Hematopoietic multipotent progenitor cell (in vitro differentiated cells): ENCODE results near the gene TTC13. TPM values are rescaled to one million over a fixed set of nuclear protein-coding genes. Genes with fewer than 3 reads are reported as not detected.

Source experiments
- DNase-seq, 3 donors: peaks; one replicate each; pipeline ENCODE4 v3.0.0-alpha.2; 2011 to 2015; ENCODE audit warnings: low read depth in 2 of 3, low spot score in 2 of 3
- total RNA-seq: library from RNA; depleted of rRNA; stranded (reverse); fragments of >200 nt; gene quantifications from one replicate; pipeline ENCODE4 v1.2.3, GENCODE V29; 2012

Gene TTC13
- total RNA-seq, 1 donor = 4.8 TPM

DNA sequence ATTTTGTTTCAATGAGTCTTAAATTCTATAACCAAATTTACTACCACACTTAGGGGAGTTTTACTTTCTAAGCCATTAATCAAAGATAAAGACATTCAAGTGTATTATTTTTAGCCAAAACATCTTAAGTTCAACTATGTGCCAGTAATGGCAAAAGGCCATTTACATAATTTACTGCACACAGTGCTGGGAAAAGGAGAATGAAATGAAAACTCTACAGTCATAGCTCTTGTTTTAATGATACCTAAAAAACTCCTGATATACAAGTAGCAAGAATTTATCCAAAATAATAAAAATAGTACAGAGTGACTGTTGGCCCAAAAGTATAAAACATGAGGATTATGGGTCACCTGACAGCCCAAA lies 67.9 kb downstream of the TTC13 start:
- DNase-seq = no peak

DNA sequence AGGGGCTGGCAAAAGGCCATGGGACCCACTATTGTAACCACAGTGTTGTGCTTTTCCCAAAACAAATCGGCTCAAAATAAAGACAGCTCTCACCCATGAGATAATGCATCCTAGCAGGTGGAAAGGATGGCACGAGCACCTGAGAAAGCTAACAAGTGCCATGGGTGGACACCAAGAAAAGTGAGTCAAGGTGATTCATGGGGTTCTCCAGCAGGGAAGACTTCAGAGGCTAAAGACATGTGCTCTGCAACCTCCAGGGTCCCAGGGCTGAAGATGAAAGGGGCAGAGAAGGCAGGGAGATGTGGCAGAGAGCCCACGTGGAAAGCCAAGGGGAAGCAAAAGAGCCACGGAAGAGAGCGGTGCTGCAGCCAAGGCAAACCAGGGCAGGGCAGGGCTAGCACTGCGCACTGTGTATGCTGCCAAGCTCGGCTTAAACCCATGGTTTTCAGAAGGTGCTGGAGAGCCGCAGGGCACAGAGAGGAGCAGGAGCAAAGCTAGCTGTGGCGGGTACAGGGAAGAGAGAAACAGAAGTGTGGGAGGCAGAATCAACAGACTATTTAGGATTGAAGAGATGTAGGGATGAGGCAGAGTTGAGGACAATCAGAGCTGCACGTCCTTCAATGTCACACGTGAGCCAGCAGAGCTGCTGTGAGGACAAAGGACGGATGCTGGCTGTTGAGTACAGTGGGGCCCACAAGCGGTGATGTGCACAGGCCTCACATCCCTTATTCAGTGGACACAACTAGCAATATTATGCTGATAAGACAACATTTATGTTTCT lies 68.5 kb downstream of the TTC13 start:
- DNase-seq = no peak

DNA sequence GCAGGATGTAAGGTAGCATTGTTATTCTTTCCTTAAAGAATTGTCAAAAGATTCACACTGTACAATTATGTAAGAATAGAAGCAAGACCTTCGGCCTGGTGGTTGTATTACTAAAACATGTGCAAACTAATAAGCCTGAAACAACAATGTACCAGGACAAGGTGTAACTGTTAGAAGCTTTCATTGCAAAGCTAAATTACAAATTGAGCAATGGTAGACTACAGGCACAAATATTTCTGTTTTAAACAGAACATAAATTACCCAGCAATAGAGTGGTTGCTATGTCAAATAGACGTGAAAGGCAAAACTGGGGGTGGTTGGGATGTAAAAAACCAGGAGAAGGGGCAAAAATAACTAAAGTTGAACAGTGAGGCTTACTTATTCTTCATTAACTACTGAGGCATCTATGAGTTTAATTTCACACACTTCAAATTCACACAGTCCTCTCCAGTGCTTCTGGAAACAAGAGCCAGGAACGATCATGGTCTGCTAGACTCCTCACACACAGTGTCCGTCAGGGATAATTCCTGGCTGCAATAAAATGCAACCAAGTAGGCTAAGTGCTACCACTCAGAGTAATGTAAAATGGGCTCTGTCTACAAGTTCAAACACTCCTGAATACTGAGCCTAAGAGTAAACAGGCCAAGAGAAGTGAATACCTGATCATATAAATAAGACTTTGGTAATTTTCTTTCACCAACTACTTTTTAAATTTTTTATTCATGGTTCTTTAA lies 71.0 kb downstream of the TTC13 start:
- no peak for DNase-seq

DNA sequence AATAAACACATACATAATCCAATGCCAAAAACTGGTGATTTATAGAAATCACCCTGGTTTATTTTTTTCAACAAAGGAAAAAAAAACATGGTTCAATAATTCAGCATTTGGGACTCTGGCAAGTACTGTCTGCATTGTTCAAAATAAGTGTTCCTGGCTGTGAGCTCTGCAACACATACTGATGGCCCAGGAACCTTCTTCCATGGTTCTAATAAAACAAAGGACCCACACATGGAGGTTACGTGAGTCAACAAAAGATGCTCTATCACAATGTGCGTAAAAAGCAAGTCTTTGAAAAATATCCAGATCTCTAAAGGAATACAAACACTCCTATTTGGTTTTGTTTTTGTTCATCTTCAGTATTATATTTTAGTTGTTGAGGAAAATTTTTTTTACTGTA lies 72.4 kb downstream of the TTC13 start:
- no peak for DNase-seq

DNA sequence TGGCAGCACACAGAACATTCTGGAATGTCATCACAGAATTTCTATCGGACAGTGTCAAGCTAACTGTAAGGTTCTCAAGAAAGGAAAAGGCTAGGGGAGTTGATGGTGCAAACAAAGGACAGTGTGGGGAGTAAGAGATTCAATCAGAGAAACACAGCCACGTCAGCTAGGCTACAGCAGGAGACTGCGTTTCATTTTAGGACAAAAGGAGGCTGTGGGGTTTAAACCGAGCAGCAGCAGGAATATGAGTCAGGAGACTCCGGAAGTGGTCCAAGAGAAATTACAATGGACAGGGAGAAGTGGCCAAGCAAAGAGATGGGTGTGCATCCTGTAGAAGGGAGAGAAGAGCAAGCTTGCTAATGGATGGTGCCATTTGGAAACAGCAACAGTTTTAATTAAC lies 72.9 kb downstream of the TTC13 start:
- no peak for DNase-seq

DNA sequence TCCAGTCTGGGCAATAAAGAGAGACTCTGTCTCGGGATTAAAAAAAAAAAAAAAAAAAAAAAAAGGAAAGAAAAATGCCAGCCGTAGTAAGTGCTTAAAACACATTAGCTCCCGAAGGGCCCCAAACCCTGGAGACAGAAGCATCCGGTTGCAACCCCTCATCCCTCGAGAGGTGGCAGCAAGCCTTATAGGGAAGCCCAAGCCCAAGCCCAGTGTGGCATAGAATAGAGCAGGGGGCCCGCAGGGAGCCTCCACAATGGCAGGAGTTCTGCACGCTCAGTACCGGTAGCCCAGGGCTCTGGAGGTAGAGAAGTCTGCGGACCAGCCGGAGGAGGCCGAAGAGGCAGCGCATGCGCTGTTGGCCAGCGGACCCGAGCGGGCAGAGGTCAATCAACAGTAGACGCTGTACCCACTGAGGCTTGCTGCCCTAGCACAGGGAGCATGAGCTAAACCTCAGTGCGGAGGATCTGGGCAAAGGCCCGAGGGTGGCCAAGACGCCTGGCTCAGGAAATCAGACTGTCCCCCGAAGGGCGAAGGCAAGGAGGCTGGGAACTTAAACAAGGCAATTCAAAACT lies 76.2 kb downstream of the TTC13 start:
- DNase-seq = no peak

DNA sequence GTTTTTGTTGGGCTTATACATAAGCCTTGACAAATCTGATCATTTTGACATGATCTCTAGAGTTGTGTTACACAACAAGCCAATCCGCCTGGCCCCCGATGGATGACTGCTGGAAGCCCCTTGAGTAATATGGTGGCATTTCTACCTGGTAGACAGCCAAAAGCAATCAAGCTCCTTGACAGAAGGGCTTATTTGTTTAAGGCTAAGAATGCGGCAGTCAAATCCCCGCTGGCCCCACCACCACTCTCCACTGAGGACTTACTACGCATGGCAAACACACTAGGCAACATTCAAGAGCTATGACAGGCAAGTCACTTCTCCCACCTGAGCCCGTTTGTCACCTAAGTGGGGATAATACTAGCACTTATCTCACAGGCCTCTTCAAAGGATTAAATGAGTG lies 77.0 kb downstream of the TTC13 start:
- no peak for DNase-seq

DNA sequence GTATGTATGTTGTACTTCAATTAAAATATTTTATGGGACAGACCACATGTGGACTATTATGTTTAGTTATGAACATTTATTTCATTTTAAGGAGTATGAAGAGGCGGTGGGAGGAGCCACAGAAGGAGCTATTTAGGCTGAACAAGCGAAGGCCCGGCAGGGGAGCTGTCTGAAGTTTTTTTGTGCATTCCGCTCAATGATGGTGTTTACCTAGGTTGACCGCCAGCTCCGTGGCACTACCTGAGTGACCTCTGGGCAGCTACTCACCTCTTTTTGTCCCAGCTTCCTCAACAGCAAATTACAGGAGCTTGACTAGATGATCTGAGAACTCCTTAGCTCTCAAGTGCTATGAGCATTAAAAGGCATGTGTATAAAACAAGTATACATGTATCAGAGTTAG lies 77.7 kb downstream of the TTC13 start:
- no peak for DNase-seq

DNA sequence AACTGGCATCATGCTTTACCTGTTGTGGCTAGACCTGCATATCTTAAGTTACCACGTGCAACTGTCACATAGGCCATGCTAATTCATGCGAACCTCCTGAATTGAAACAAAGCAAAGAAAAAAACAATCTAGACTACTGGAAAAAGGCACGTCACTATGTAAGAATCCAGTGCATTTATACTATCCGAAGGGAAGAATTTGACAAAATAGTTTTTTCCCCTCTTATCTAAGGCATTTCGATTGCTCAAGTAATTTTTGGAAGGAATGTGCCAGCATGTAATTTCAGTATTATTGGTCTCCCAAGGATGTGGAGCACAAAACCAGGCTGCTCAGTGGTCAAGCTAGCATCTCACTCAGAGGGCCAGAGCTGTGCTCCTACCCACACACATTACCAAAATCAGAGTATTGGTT lies 78.8 kb downstream of the TTC13 start:
- DNase-seq = no peak

DNA sequence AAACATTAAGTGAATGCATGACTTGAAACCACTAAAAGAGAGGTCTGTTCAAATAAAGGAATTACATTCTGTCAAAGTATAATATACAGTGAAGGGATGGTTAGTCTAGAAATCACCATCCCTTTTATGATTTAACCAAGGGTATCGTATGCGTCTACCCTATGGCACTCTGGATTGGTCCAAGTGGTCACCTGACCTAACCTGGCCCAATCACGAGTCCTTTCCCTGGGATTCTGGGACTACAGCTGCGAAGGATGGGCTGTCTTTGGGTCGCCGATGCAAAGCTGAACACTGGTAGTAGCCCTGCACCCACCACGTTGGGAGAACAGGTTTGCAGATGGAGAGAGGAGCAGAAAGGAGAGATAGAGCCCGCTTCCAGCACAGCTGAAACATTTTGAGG lies 79.9 kb downstream of the TTC13 start:
- DNase-seq = no peak

DNA sequence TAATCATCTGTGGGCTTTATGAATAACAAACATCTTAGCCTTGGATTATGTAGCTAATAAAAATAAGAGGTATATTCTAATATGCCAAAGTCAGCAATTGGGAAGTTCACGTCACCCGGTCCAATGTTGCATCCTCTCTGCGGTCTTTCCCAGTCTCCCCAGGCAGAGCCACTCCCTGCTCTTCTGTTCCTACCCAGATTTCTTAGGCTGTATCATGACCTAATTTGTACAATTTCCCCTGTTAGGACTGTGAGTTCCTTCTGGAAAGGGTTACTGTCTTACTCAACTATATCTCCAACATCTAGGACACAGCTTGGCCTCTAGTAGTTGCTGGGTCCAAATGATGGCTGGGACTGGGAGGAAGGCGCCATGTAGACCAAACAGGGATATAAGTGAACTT lies 80.5 kb downstream of the TTC13 start:
- DNase-seq = no peak

DNA sequence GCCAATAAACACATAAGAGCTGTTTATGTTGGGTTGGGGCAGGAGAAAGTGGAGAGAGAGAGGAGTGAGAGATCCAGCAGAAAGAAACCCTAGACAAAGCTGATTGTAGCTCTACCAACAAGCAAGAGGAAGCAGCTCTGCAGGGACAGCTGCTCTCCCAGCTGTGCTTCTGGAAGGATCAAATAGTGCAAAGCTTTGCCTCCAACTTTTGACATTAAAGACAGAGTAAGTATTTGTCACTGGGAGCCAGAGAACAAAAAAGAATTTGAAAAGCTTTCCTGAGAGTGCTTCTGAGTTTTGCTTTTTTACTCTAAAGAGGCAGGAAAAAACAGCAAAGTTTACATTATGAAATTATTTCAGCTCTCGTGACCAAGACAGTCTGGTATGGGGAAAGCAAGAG lies 81.9 kb downstream of the TTC13 start:
- no peak for DNase-seq

DNA sequence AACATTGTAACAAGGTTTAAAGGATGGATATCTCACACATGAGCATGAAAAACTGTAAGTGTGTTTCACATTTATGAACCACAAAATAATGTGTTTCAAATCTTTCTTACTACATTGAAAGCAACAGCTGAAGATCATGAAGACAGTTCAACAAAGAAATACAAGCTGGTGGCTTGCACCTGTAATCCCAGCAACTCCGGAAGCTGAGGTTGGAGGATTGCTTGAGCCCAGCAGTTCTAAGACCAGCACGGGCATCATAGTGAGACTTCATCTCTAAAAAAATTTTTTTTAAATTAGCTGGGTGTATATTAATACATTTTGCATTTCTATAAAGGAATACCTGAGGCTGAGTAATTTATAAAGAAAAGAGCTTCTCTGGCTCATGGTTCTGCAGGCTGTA lies 83.2 kb downstream of the TTC13 start:
- no peak for DNase-seq

DNA sequence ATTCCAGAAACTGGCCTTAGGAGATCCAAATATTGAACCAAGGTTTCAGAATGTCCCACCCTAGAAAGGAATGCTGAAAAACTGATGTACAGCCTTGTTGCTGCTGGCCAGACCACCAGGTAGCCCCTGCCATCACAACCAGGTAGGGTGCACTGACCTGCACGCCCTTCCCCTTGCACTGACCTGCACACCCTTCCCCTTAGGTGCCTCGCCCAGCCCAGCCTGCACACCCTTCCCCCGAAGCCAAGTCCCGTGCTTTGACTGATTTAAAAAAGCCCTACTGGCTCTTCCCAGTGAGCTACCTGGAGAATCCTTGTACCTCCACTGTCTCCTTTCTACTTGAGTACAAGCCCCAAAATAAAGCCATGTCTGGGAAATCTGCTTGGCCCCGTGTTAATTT lies 84.0 kb downstream of the TTC13 start:
- DNase-seq = no peak

DNA sequence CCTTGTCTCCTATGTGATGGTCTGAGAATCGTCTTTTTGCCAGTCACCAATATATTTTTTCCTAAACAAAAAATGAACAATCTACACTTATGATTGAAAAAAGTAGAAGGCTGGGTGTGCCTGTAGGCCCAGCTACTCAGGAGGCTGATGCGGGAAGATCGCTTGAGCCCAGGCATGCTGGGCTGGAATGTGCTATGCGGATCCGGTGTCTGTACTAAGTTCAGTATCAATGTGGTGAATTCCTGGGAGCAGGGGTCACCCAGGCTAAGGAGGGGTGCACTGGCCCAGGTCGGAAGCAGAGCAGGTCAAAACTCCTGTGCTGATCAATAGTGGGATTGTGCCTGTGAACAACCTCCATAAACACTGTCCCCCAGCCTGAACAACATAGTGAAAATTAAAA lies 84.6 kb downstream of the TTC13 start:
- no peak for DNase-seq

DNA sequence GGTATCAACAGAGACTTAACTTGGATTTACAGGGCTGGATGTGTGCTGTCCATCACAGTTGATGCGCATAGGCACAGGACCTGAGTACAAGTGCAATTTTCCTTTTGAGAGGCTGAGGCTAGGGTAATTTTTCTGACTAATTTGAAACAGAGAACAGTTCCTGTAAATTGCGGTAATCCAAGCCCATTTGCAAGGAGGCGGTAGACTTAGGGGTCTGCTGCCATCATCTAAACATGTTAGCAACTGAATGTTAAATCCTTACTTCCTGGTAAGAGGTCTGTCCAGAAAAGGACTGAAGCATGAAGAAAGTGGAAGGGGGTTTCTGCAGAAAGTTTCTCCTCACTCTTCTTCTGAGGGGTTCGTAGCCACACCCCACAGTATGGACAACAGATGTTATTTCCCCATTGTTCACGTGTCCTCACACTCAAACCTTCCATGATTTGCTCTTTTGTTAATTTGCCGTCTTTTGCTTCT lies 86.6 kb downstream of the TTC13 start:
- no peak for DNase-seq

DNA sequence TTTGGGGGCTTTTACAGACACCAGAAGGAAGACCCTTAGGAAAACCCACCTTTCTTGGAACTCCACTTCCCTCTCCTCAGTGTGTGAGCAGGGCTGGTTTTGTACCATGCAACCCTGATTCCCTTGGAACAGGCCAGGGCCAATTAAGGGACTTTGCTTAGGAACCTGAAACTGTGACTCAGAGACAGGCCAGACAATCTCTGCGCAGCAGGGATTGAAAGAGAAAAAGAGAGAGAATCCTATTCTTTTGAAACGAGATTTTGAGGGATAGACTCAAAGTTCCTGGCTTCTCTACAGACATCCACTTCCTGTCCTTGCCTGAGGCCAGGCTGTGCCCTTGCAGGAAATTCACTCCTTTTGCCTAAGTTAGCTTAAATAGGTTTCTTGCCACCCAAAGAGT lies 87.2 kb downstream of the TTC13 start:
- DNase-seq = no peak

DNA sequence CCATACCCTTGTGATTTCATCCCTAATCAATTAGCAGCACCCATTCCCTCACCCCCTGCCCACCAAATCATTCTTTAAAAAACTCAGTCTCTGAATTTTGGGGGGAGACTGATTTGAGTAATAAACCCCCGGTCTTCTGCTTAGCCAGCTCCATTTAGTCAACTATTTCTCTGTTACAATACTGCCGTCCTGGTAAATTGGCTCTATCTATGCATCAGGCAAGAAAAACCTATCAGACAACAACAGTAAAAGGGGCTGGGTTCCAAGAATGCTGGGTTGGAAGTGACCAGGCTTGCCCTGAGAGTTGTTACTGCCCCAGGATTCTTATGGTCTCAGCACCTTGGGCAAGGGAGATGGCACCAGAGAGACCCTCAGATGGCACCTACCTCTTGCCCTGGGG lies 94.0 kb downstream of the TTC13 start:
- no peak for DNase-seq

DNA sequence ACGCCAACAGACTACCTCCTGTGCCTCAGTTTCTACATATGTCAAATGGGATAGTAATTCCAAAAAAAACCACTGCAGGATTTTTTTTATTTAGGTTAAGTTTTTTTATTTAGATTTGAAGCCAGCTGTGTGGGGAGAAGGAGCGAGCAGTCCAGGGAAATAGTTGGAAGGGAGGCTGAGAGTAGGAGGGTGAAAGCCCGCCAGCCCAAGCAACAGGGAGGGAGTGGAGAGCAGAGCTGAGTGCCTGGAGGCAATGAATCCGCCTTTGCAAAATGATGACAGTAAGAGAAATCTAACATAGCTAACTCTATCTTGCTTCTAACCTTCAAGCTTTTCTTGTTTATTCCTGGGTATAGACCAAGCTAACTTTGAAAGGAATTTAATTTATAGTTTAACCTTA lies 94.7 kb downstream of the TTC13 start:
- DNase-seq = no peak

DNA sequence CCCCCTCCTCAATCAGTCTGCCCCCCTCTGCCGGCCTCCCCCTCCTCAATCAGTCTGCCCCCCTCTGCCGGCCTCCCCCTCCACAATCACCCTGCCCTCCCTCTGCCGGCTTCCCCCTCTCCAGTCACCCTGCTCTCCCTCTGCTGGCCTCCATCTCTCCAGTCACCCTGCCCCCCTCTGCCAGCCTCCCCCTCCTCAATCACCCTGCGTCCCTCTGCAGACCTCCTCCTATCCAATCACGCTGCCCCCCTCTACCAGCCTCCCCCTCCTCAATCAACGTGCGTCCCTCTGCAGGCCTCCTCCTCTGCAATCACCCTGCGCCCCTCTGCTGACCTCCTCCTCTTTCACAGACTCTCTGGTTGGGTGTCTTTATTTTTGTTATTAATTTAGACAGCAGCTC lies 98.9 kb downstream of the TTC13 start:
- DNase-seq = no peak

DNA sequence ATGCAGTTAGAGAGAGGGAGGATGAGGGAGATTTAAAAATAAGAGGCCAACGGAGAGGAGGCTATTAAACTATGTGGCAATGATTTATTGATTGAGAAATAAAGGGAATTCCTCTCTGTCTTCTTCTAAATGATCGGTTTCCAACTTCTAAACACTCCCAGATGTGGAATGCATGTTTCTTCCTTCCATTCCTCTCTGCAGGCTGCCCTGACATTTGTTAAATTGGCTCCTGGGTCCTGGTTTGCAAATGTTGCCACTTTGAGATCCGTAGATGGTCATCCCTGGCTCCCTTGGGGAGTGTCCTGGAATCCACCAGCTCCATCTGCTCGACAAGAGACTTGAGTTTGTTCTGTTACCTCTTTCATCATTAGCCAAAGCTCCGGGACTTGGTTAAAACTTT lies 100.1 kb downstream of the TTC13 start:
- no peak for DNase-seq

DNA sequence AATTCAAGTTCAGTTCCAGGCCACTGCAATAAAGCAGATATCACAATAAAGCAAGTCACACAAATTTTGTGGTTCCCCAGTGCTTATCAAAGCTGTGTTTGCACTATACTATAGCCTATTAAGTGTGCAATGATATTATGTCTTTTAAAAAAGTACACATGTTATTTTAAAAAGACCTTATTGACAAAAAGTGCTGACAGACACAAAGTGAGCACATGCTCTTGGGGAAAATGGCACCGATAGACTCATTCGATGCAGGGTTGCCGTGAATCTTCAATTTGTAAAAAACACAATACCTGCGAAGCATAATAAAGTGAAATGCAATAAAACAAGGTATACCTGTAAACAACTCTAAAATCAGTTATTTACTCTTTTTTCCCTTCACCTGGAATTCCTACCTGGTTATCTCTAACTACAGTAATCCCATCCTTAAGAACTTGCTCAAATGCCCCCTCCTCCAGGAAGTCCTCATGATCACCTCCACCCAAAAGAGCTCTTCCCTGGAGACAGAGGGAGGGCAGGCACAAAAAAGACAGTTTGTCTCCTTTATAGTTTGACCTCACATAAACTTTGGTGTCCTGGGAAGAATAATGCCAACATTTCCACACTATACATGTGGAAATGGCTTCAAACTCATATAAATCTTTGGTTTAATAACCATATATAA lies 100.6 kb downstream of the TTC13 start:
- no peak for DNase-seq
